Hepatocyte (in vitro differentiated cells): ENCODE measurements around the gene POLD2. TPM values are rescaled to one million over a fixed set of nuclear protein-coding genes. Genes with fewer than 3 reads are reported as not detected.

Experiments
- DNase-seq: peaks from one replicate; pipeline ENCODE4 v3.0.0-alpha.2; 2016; ENCODE audit warnings: low spot score
- H2AFZ ChIP-seq: fragments of 200-600 bp; sonication (generic); 2 replicates; pipeline ENCODE4 v1.6.0; 2016; ENCODE audit warnings: antibody characterized with exemption, mild to moderate bottlenecking
- H3K27ac ChIP-seq: fragments of 200-600 bp; sonication (generic); 2 replicates; pipeline ENCODE4 v1.5.1; 2016; ENCODE audit warnings: mild to moderate bottlenecking
- H3K27me3 ChIP-seq: fragments of 200-600 bp; sonication (generic); 2 replicates; pipeline ENCODE4 v1.6.1; 2016
- H3K36me3 ChIP-seq: fragments of 200-600 bp; sonication (generic); replicated peaks from 2 replicates; pipeline ENCODE4 v1.5.1; 2016; ENCODE audit warnings: low read depth; ENCODE audit not compliant: insufficient read depth
- H3K4me1 ChIP-seq: fragments of 200-600 bp; sonication (generic); 2 replicates; pipeline ENCODE4 v1.5.1; 2016; ENCODE audit warnings: mild to moderate bottlenecking, moderate library complexity; ENCODE audit not compliant: insufficient read depth
- H3K4me2 ChIP-seq: fragments of 200-600 bp; sonication (generic); 2 replicates; pipeline ENCODE4 v1.6.0; 2016
- H3K4me3 ChIP-seq: fragments of 200-600 bp; sonication (generic); 2 replicates; pipeline ENCODE4 v1.5.1; 2016; ENCODE audit warnings: mild to moderate bottlenecking
- H3K79me2 ChIP-seq: fragments of 200-600 bp; sonication (generic); 2 replicates; pipeline ENCODE4 v1.6.0; 2017; ENCODE audit warnings: mild to moderate bottlenecking
- H3K9me2 ChIP-seq: fragments of 200-600 bp; sonication (generic); replicated peaks from 2 replicates; pipeline ENCODE4 v1.6.0; 2017; ENCODE audit warnings: mild to moderate bottlenecking; ENCODE audit not compliant: insufficient read depth
- H3K9me3 ChIP-seq: fragments of 200-600 bp; sonication (generic); 2 replicates; pipeline ENCODE4 v1.5.1; 2016; ENCODE audit warnings: low read depth, mild to moderate bottlenecking
- H4K20me1 ChIP-seq: fragments of 200-600 bp; sonication (generic); 2 replicates; pipeline ENCODE4 v1.6.0; 2016; ENCODE audit warnings: mild to moderate bottlenecking; ENCODE audit not compliant: insufficient read depth, poor library complexity, severe bottlenecking
- CTCF ChIP-seq: fragments of 200-600 bp; sonication (generic); IDR thresholded peaks from 2 replicates; pipeline ENCODE4 v1.5.1; 2016; ENCODE audit warnings: antibody characterized with exemption, mild to moderate bottlenecking; ENCODE audit not compliant: poor library complexity
- EZH2 ChIP-seq: fragments of 200-600 bp; sonication (generic); IDR thresholded peaks from 2 replicates; pipeline ENCODE4 v1.6.1; 2016; ENCODE audit warnings: antibody characterized with exemption, mild to moderate bottlenecking, borderline replicate concordance
- EZH2phosphoT487 ChIP-seq: fragments of 200-600 bp; sonication (generic); IDR thresholded peaks from one replicate; pipeline ENCODE4 v1.6.1; 2018; ENCODE audit warnings: antibody characterized with exemption, mild to moderate bottlenecking, low read depth, moderate library complexity; ENCODE audit not compliant: unreplicated experiment, severe bottlenecking
- WGBS: methylation state at CpG from one replicate; pipeline ENCODE4 v1.1.6; 2016; ENCODE audit warnings: low lambda C conversion rate; ENCODE audit errors: missing lambda C conversion rate; 5-methylcytosine and 5-hydroxymethylcytosine counted together
- polyA plus RNA-seq: library from polyadenylated mRNA; unstranded; fragments of >200 nt; fragmentation: Nextera tagmentation; extraction: Ambion mirVana; gene quantifications from 2 replicates; pipeline ENCODE4 v1.2.1, GENCODE V29; 2016
- total RNA-seq: library from RNA; depleted of rRNA; stranded (reverse); fragments of >200 nt; gene quantifications from 2 replicates; pipeline ENCODE4 v1.2.3, GENCODE V29; 2014

POLD2 gene
- total and polyA plus RNA-seq, 2 experiments from 2014 or later, result 59.9 to 110 TPM

GRCh38 chr7:44120395-44120794 lies 3.0 kb downstream of the POLD2 start:
- no peaks in the 10 kb centered on the region for H3K9me3 ChIP-seq
- WGBS, result 89% methylated on average over 6 of the region's 6 CpGs
- peaks cover 10% of the 10 kb centered on the region for H3K4me1 ChIP-seq
- no peak overlapping the region for H3K4me2 ChIP-seq
- DNase-seq, result no peak
- no peaks in the 10 kb centered on the region for H3K27me3 ChIP-seq
- no peak overlapping the region for H3K4me3 ChIP-seq
- H4K20me1 ChIP-seq, result no peaks in the 10 kb centered on the region
- no peaks in the 10 kb centered on the region for H3K9me2 ChIP-seq
- no peak overlapping the region for H3K27ac ChIP-seq
- peaks cover 33% of the 10 kb centered on the region for H3K79me2 ChIP-seq
- no peak for TF ChIP-seq CTCF
- no peak for TF ChIP-seq EZH2
- no peak for TF ChIP-seq EZH2phosphoT487
- H3K36me3 ChIP-seq, result no peaks in the 10 kb centered on the region
- H2AFZ ChIP-seq, result no peak overlapping the region

DNA sequence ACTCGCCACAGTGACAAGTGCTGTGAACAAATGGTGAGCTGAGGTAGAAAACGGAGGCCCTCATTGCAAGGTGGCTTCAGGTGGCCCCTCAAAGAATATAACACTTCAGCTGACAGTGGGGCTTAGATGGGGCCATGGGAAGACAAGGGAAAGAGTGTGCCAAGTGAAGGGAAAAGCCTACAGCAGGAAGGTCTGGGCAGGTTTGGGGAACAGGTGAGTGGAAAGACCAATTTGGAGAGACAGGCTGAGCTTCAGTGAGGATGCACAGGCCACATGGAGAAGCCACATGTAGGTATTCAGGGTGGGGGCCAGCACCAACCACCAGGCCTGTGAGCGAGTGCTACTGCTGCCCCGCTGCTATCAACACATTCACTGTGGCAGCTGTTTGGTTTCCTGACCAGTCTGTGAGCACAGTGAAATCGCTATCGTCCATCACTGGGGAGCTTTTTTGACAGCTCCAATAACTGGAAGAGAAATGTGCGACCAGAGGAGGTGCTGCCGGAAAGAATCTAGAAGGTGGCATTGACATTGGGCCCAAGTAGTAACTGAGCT lies 3.4 kb downstream of the POLD2 start:
- TF ChIP-seq EZH2, result no peak
- TF ChIP-seq EZH2phosphoT487, result no peak
- no peak for TF ChIP-seq CTCF

GRCh38 chr7:44117801-44118429 lies 5.4 kb downstream of the POLD2 start:
- Histone ChIP-seq H3K27me3 (no peaks in the 10 kb centered on the region), H3K9me2 (no peaks in the 10 kb centered on the region), H2AFZ (no peak overlapping the region), H4K20me1 (no peaks in the 10 kb centered on the region), H3K27ac (no peak overlapping the region), H3K4me3 (no peak overlapping the region), H3K79me2 (peaks cover 33% of the 10 kb centered on the region), H3K4me1 (peaks cover 10% of the 10 kb centered on the region), H3K4me2 (no peak overlapping the region), H3K9me3 (no peaks in the 10 kb centered on the region), H3K36me3 (no peaks in the 10 kb centered on the region)
- 91% methylated on average over 13 of the region's 13 CpGs for WGBS
- DNase-seq, result no peak
- TF ChIP-seq EZH2 (no peak), EZH2phosphoT487 (no peak), CTCF (no peak)

More for the DNA sequence above, 3.4 kb downstream of the POLD2 start:
- H3K79me2 ChIP-seq, result peaks cover 33% of the 10 kb centered on the region
- no peak for DNase-seq
- no peaks in the 10 kb centered on the region for H4K20me1 ChIP-seq
- no peak overlapping the region for H3K4me3 ChIP-seq
- no peaks in the 10 kb centered on the region for H3K9me3 ChIP-seq
- no peaks in the 10 kb centered on the region for H3K36me3 ChIP-seq
- no peak overlapping the region for H2AFZ ChIP-seq
- H3K27me3 ChIP-seq, result no peaks in the 10 kb centered on the region
- H3K9me2 ChIP-seq, result no peaks in the 10 kb centered on the region
- no peak overlapping the region for H3K4me2 ChIP-seq
- WGBS, result 94% methylated on average over 8 of the region's 8 CpGs
- peaks cover 10% of the 10 kb centered on the region for H3K4me1 ChIP-seq
- H3K27ac ChIP-seq, result no peak overlapping the region
